SU-DHL-6 (cell line): ENCODE results near the gene COL13A1.

Experiments used
- H2AFZ ChIP-seq: fragments of 200-600 bp; sonication (generic); 2 replicates; pipeline ENCODE4 v1.6.1; 2014; ENCODE audit warnings: low read depth, mild to moderate bottlenecking, moderate library complexity, mixed read lengths, antibody characterized with exemption, low read length; ENCODE audit not compliant: severe bottlenecking
- H3F3A ChIP-seq: fragments of 200-600 bp; shearing (Covaris generic); 2 replicates; pipeline ENCODE4 v1.6.0; 2016; ENCODE audit warnings: antibody characterized with exemption, mild to moderate bottlenecking; ENCODE audit not compliant: insufficient read depth
- H3K27ac ChIP-seq: fragments of 200-600 bp; sonication (generic); 2 replicates; pipeline ENCODE4 v1.5.1; 2016; ENCODE audit warnings: low read depth, mild to moderate bottlenecking, low read length, moderate library complexity, mixed read lengths
- H3K27me3 ChIP-seq: fragments of 200-600 bp; sonication (generic), shearing (Covaris generic); 2 replicates; pipeline ENCODE4 v1.6.0; 2014; ENCODE audit warnings: mild to moderate bottlenecking, low read length
- H3K36me3 ChIP-seq: fragments of 200-600 bp; sonication (generic); 2 replicates; pipeline ENCODE4 v1.6.1; 2014; ENCODE audit warnings: mild to moderate bottlenecking, low read length, mixed read lengths
- H3K4me2 ChIP-seq: fragments of 300-600, 200-600 bp; shearing (Covaris generic), sonication (generic); 2 replicates; pipeline ENCODE4 v1.6.0; 2014; ENCODE audit warnings: low read length, low read depth, mild to moderate bottlenecking; ENCODE audit not compliant: poor library complexity, severe bottlenecking
- H3K4me3 ChIP-seq: fragments of 200-600 bp; sonication (generic); 2 replicates; pipeline ENCODE4 v1.5.1; 2014; ENCODE audit warnings: antibody characterized with exemption, low read length, mild to moderate bottlenecking, mixed read lengths; ENCODE audit not compliant: insufficient read depth, poor library complexity, severe bottlenecking
- H3K79me2 ChIP-seq: fragments of 200-600 bp; sonication (generic); 2 replicates; pipeline ENCODE4 v1.6.1; 2014; ENCODE audit warnings: mild to moderate bottlenecking, low read length, moderate library complexity; ENCODE audit not compliant: insufficient read depth
- H3K9ac ChIP-seq: fragments of 200-600 bp; sonication (generic); 2 replicates; pipeline ENCODE4 v1.7.0; 2014; ENCODE audit warnings: mild to moderate bottlenecking, low read length
- H3K9me2 ChIP-seq: fragments of 200-600 bp; sonication (generic); replicated peaks from 2 replicates; pipeline ENCODE4 v1.6.1; 2014; ENCODE audit warnings: low read length; ENCODE audit not compliant: insufficient read depth
- H3K9me3 ChIP-seq: fragments of 200-600 bp; sonication (generic); 2 replicates; pipeline ENCODE4 v1.6.1; 2014; ENCODE audit warnings: low read length, mixed read lengths; ENCODE audit not compliant: insufficient read depth
- H4K20me1 ChIP-seq: fragments of 200-600 bp; sonication (generic); 2 replicates; pipeline ENCODE4 v1.6.1; 2014; ENCODE audit warnings: low read depth, mild to moderate bottlenecking, antibody characterized with exemption, low read length, moderate library complexity, mixed read lengths
- EZH2phosphoT487 ChIP-seq: fragments of 200-600 bp; sonication (generic), shearing (Covaris generic); conservative IDR thresholded peaks from 2 replicates; pipeline ENCODE4 v1.6.1; 2018; ENCODE audit warnings: mild to moderate bottlenecking, antibody characterized with exemption, low read length, moderate library complexity, mixed read lengths
- TF ChIP-seq, protein P1 (sequence below): fragments of 200-600 bp; sonication (generic); IDR thresholded peaks from one replicate; pipeline ENCODE4 v1.5.1; 2017; ENCODE audit warnings: antibody characterized with exemption, mild to moderate bottlenecking, low read length, moderate library complexity; ENCODE audit not compliant: insufficient read depth, poor library complexity, severe bottlenecking

The COL13A1 gene

DNA sequence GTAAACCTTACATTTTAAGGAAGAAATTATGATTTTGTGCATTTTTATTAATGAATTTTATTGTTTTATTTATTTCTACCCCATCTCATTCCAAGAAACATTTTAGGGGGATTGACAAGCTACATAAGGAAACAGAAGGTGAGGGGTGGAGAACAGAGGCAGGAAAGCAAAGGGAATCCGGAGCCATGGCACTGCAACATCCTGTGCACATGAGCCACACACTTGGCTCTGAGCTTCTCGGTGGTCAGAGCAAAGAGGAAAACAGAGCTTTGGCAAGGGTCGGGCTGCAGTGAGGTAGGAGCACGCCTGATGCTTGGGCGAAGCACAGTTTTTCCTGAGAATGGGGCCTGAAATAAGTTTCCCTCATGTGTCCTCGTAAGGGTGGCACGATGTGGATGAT lies 68.9 kb downstream of the COL13A1 start:
- H3K36me3 ChIP-seq = no peaks in the 10 kb centered on the region
- H3F3A ChIP-seq = no peaks in the 10 kb centered on the region
- no peaks in the 10 kb centered on the region for H3K79me2 ChIP-seq
- H3K27ac ChIP-seq = no peak overlapping the region
- no peak overlapping the region for H3K4me3 ChIP-seq
- no peaks in the 10 kb centered on the region for H3K27me3 ChIP-seq
- no peaks in the 10 kb centered on the region for H4K20me1 ChIP-seq
- H3K9me2 ChIP-seq = no peaks in the 10 kb centered on the region
- no peak overlapping the region for H3K9ac ChIP-seq
- H3K9me3 ChIP-seq = no peaks in the 10 kb centered on the region
- TF ChIP-seq, protein P1, sequence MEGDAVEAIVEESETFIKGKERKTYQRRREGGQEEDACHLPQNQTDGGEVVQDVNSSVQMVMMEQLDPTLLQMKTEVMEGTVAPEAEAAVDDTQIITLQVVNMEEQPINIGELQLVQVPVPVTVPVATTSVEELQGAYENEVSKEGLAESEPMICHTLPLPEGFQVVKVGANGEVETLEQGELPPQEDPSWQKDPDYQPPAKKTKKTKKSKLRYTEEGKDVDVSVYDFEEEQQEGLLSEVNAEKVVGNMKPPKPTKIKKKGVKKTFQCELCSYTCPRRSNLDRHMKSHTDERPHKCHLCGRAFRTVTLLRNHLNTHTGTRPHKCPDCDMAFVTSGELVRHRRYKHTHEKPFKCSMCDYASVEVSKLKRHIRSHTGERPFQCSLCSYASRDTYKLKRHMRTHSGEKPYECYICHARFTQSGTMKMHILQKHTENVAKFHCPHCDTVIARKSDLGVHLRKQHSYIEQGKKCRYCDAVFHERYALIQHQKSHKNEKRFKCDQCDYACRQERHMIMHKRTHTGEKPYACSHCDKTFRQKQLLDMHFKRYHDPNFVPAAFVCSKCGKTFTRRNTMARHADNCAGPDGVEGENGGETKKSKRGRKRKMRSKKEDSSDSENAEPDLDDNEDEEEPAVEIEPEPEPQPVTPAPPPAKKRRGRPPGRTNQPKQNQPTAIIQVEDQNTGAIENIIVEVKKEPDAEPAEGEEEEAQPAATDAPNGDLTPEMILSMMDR = no peak
- no peak for TF ChIP-seq EZH2phosphoT487
- H2AFZ ChIP-seq = no peak overlapping the region
- no peak overlapping the region for H3K4me2 ChIP-seq

DNA sequence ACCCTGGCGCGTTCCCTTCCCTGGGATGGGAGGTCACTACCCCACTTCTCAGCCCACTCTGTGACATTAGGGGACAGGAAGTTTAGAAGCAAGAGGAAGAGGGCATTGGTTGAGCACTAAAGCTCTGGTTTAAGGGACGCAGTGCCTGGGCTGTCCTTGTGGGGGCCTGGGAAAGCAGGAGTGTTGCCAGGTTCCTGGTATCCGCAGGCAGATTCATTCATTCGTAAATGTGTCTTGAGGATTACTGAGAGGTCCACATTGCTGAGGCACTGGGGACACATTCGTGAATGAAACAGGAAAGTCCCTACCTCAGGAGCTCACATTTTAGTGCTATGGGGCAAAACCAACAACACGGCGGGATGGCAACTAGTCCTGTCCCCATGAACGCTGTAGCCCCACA lies 69.4 kb downstream of the COL13A1 start:
- no peak for TF ChIP-seq EZH2phosphoT487
- TF ChIP-seq, protein P1 = no peak
- no peaks in the 10 kb centered on the region for H3K36me3 ChIP-seq
- H3K9ac ChIP-seq = no peak overlapping the region
- H3K4me2 ChIP-seq = no peak overlapping the region
- H3K9me3 ChIP-seq = no peaks in the 10 kb centered on the region
- no peaks in the 10 kb centered on the region for H3F3A ChIP-seq
- H3K27ac ChIP-seq = no peak overlapping the region
- H3K27me3 ChIP-seq = no peaks in the 10 kb centered on the region
- H2AFZ ChIP-seq = no peak overlapping the region
- no peaks in the 10 kb centered on the region for H4K20me1 ChIP-seq
- H3K79me2 ChIP-seq = no peaks in the 10 kb centered on the region
- no peaks in the 10 kb centered on the region for H3K9me2 ChIP-seq
- no peak overlapping the region for H3K4me3 ChIP-seq

DNA sequence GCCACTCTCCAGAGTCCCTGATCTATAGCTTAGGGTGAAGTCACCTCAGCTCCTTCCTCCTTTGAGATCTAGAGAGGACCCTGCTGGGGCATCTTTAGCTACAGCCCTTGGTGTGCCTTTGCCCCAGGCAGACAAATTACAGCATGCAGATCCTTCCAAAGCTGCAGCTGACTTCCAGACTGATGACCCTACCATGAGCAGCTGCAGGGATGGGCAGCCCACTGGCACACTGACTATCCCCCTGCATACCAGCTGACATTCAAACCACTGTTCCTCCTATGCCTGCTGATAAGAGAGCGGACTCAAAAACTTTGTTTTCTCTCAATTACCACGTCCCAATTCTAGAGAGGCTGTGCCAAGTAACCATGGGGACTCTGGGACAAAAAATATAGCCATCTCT lies 70.6 kb downstream of the COL13A1 start:
- Histone ChIP-seq H3K27ac (no peak overlapping the region), H3K27me3 (no peaks in the 10 kb centered on the region), H3K36me3 (no peaks in the 10 kb centered on the region), H3F3A (no peaks in the 10 kb centered on the region), H2AFZ (no peak overlapping the region), H3K4me2 (no peak overlapping the region), H3K9ac (no peak overlapping the region), H3K9me3 (no peaks in the 10 kb centered on the region), H4K20me1 (no peaks in the 10 kb centered on the region), H3K4me3 (no peak overlapping the region), H3K9me2 (no peaks in the 10 kb centered on the region), H3K79me2 (no peaks in the 10 kb centered on the region)
- TF ChIP-seq, protein P1 = no peak
- TF ChIP-seq EZH2phosphoT487 = no peak
